HPDE6-E6E7 (cell line): ENCODE results near the gene UTRN.

Experiments
- DNase-seq: peaks from one replicate; pipeline ENCODE4 v3.0.0; 2011; ENCODE audit warnings: missing footprints; ENCODE audit errors: extremely low spot score

UTRN gene

GRCh38 chr6:144283646-144284477 is 1.3 kb upstream of the UTRN start:
- DNase-seq = no peak

- DNase-seq = no peak
Measured at GRCh38 chr6:144284478-144284782, 705 bp upstream of the UTRN start.

- DNase-seq = no peak
Measured at GRCh38 chr6:144285548-144285797, 338 bp downstream of the UTRN start.

- DNase-seq = no peak
Measured at GRCh38 chr6:144285798-144286502, 815 bp downstream of the UTRN start.

- DNase-seq = no peak
Measured at GRCh38 chr6:144286503-144287393, 1.6 kb downstream of the UTRN start.

- no peak for DNase-seq
Measured at GRCh38 chr6:144289006-144289405, 3.9 kb downstream of the UTRN start.

- no peak for DNase-seq
Measured at GRCh38 chr6:144292372-144292771, 7.2 kb downstream of the UTRN start.

- no peak for DNase-seq
Measured at GRCh38 chr6:144294016-144294415, 8.9 kb downstream of the UTRN start.

- DNase-seq = no peak
Measured at GRCh38 chr6:144295211-144295610, 10.1 kb downstream of the UTRN start.

- DNase-seq = no peak
Measured at GRCh38 chr6:144295981-144296767, 11.0 kb downstream of the UTRN start.

GRCh38 chr6:144296973-144297372 is 11.8 kb downstream of the UTRN start:
- no peak for DNase-seq

- no peak for DNase-seq
Measured at GRCh38 chr6:144297511-144298100, 12.5 kb downstream of the UTRN start.

GRCh38 chr6:144298194-144298593 is 13.1 kb downstream of the UTRN start:
- no peak for DNase-seq

GRCh38 chr6:144298916-144299315 is 13.8 kb downstream of the UTRN start:
- DNase-seq = no peak

GRCh38 chr6:144302701-144303372 is 17.7 kb downstream of the UTRN start:
- no peak for DNase-seq

GRCh38 chr6:144304223-144304848 is 19.2 kb downstream of the UTRN start:
- no peak for DNase-seq

- no peak for DNase-seq
Measured at GRCh38 chr6:144305567-144305966, 20.4 kb downstream of the UTRN start.

GRCh38 chr6:144305985-144306384 is 20.9 kb downstream of the UTRN start:
- no peak for DNase-seq

GRCh38 chr6:144307880-144308279 is 22.7 kb downstream of the UTRN start:
- DNase-seq = no peak

GRCh38 chr6:144310765-144311164 is 25.6 kb downstream of the UTRN start:
- DNase-seq = no peak
